Upper lobe of left lung (tissue), 6 donors: ENCODE data around the gene TTLL6. TPM values are rescaled to one million over a fixed set of nuclear protein-coding genes. Genes with fewer than 3 reads are reported as not detected.
"Not testable (repeated sequence)": the region's sequence is repeated elsewhere in the genome, so short reads cannot be mapped to it uniquely, and the experiment has no call there.

Experiments
- ATAC-seq, 2 donors: fragments of 200-7000 bp; cut with Tn5 transposase; one replicate each; pipeline ENCODE4 v1.9.1; 2022; ENCODE audit warnings: mild to moderate bottlenecking in 2 of 2, moderate library complexity in 2 of 2; ENCODE audit not compliant: low FRiP score in 2 of 2
- DNase-seq, 2 donors: peaks; one replicate each; pipeline ENCODE4 v3.0.0-alpha.2; 2019 to 2020
- H3K27ac ChIP-seq, 4 donors: fragments of 200-600 bp; sonication (generic); one replicate each; pipeline ENCODE4 v1.5.1; 2016 to 2019
- H3K27me3 ChIP-seq, 4 donors: fragments of 200-600 bp; sonication (generic); one replicate each; pipeline ENCODE4 v1.5.1; 2017 to 2019
- H3K36me3 ChIP-seq, 4 donors: fragments of 200-600 bp; sonication (generic); one replicate each; pipeline ENCODE4 v1.5.1; 2016 to 2019
- H3K4me1 ChIP-seq, 4 donors: fragments of 200-600 bp; sonication (generic); one replicate each; pipeline ENCODE4 v1.5.1; 2018 to 2019
- H3K4me3 ChIP-seq, 4 donors: fragments of 200-600 bp; sonication (generic); one replicate each; pipeline ENCODE4 v1.5.1; 2017 to 2019; ENCODE audit warnings: mild to moderate bottlenecking in 2 of 4, moderate library complexity in 1 of 4
- H3K9me3 ChIP-seq, 4 donors: fragments of 200-600 bp; sonication (generic); one replicate each; pipeline ENCODE4 v1.5.1; 2018 to 2019
- EP300 ChIP-seq, 4 donors: sonication (generic); formaldehyde crosslinking; IDR thresholded peaks; one replicate each; pipeline ENCODE4 v1.5.1; 2017; ENCODE audit warnings: antibody characterized with exemption in 4 of 4, control low read depth in 2 of 4
- POLR2A ChIP-seq, 4 donors: fragments of 450-650 bp; IDR thresholded peaks; one replicate each; pipeline ENCODE4 v1.5.1; 2016 to 2017; ENCODE audit warnings: antibody characterized with exemption in 4 of 4, mild to moderate bottlenecking in 2 of 4
- POLR2AphosphoS5 ChIP-seq, 2 donors: sonication (generic); formaldehyde crosslinking; IDR thresholded peaks; one replicate each; pipeline ENCODE4 v1.5.1; 2017; ENCODE audit warnings: antibody characterized with exemption in 2 of 2
- WGBS, 2 donors: methylation state at CpG; one replicate each; pipeline ENCODE4 v1.1.5; 2017 to 2018; 5-methylcytosine and 5-hydroxymethylcytosine counted together
- total RNA-seq, 6 donors: library from RNA; depleted of rRNA in 4 of 6; stranded (reverse); fragments of >200 nt in 4 of 6; gene quantifications; one replicate each; pipeline versions ENCODE4 v1.1.0 to v1.2.1, GENCODE V29; 2016 to 2021
- TF ChIP-seq, protein P1 (sequence below), 6 experiments: fragments of 450-650 bp in 4 of 6; fragments of 200-600 bp in 2 of 6; sonication (generic) in 2 of 6; IDR thresholded peaks; one replicate each; pipeline ENCODE4 v1.5.1; 2016 to 2019; ENCODE audit warnings: antibody characterized with exemption in 6 of 6
- donor health status: DM: no; HTN: no; CAD: no; lungs with moderate emphysema.
- donor health status: DM: no; HTN: yes; CAD: no; lungs with severe emphysema.

The TTLL6 gene
- total RNA-seq, 6 donors from 2014 or later = 0.69 to 12.1 (median 1.5) TPM

DNA sequence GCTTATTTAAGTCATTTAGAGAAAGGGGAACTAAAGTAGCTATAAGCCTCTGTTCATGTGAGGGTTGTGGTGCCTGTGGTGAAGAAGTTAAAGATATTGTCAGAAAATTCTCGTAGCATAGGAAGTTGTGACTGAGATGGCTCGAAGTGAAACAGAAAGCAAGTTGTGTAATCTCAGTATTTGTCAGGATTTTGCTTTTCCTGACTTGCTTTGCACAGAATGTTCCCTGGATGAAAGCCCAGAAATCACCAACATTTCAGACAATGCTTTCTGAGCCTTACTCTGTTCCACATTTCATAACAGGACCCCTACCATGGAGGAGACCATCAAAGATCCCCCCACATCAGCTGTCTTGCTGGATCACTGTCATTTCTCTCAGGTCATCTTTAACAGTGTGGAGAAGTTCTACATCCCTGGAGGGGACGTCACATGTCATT lies 24.4 kb upstream of the TTLL6 start:
- H3K4me3 ChIP-seq = peak overlapping the region in 3 of 4 donors; percentile 10 to 35 (median 23)
- H3K4me1 ChIP-seq = peaks cover 61 to 74% (median 67%) of the 10 kb centered on the region in 4 donors
- H3K9me3 ChIP-seq = no peaks in the 10 kb centered on the region
- H3K27ac ChIP-seq = peak overlapping the region; percentile 79 to 90 (median 88)
- peaks cover 13 to 42% (median 29%) of the 10 kb centered on the region in 4 donors for H3K36me3 ChIP-seq
- peak in 2 of 4 donors; percentile 79 for TF ChIP-seq EP300 (IDR thresholded peaks at IDR 0.05)
- TF ChIP-seq, protein P1, sequence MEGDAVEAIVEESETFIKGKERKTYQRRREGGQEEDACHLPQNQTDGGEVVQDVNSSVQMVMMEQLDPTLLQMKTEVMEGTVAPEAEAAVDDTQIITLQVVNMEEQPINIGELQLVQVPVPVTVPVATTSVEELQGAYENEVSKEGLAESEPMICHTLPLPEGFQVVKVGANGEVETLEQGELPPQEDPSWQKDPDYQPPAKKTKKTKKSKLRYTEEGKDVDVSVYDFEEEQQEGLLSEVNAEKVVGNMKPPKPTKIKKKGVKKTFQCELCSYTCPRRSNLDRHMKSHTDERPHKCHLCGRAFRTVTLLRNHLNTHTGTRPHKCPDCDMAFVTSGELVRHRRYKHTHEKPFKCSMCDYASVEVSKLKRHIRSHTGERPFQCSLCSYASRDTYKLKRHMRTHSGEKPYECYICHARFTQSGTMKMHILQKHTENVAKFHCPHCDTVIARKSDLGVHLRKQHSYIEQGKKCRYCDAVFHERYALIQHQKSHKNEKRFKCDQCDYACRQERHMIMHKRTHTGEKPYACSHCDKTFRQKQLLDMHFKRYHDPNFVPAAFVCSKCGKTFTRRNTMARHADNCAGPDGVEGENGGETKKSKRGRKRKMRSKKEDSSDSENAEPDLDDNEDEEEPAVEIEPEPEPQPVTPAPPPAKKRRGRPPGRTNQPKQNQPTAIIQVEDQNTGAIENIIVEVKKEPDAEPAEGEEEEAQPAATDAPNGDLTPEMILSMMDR (IDR thresholded peaks at IDR 0.05) = no peak
- peak in 1 of 4 donors; percentile 32 for TF ChIP-seq POLR2A (IDR thresholded peaks at IDR 0.05)
- TF ChIP-seq POLR2AphosphoS5 (IDR thresholded peaks at IDR 0.05) = peak; percentile 32 to 74
- peak; percentile 64 to 89 for ATAC-seq
- no peaks in the 10 kb centered on the region for H3K27me3 ChIP-seq
- no peak for DNase-seq
- WGBS, 2 donors = 3 to 4% methylated on average over 3 of the region's 3 CpGs

DNA sequence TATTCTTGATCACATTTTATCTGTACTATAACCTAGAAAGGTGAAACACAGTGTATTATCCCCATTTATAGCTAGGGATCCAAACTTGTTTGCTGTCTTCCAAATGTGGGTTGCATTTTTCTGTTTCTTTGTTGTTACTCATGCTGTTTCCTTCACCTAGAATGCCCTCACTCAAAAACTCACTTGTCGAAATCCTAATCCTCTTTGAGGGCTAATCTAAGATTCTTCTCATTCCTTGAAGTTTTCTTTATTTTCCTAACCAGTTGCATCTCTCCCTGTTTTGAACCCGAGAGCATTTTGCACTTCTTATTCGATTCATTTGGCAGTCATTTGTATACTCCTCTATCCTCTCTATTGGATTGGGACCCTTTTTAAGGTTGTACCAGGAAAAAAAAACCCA lies 23.4 kb upstream of the TTLL6 start:
- ATAC-seq = no peak
- H3K9me3 ChIP-seq = no peaks in the 10 kb centered on the region
- H3K27me3 ChIP-seq = no peaks in the 10 kb centered on the region
- 57 to 62% methylated on average over 3 of the region's 3 CpGs for WGBS, 2 donors
- no peak for DNase-seq
- peaks cover 5 to 32% (median 23%) of the 10 kb centered on the region in 4 donors for H3K36me3 ChIP-seq
- H3K27ac ChIP-seq = peak overlapping the region; percentile 79 to 90 (median 88)
- H3K4me3 ChIP-seq = no peak overlapping the region
- peaks cover 69 to 82% (median 75%) of the 10 kb centered on the region in 4 donors for H3K4me1 ChIP-seq
- TF ChIP-seq POLR2A (IDR thresholded peaks at IDR 0.05) = no peak

DNA sequence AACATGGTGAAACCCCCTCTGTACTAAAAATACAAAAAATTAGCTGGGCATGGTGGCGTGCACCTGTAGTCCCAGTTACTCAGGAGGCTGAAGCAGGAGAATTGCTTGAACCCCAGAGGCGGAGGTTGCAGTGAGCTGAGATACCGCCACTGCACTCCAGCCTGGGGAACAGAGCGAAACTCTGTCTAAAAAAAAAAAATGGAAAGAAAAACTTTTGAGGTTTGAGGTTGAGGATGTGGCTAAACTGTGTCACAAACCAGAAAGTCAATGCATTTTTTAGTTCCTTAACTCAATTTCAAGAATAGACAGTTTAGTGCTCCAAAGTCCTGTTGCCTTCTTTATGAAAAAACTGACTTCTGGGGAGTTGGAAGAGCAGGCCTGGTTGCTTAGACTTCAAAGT lies 20.4 kb upstream of the TTLL6 start:
- H3K27ac ChIP-seq = peak overlapping the region in 3 of 4 donors; percentile 11 to 58 (median 47)
- H3K9me3 ChIP-seq, DNase-seq, ATAC-seq, H3K36me3 ChIP-seq, H3K27me3 ChIP-seq, H3K4me3 ChIP-seq: not testable (repeated sequence)
- 80 to 84% methylated on average over 4 of the region's 4 CpGs for WGBS, 2 donors
- peaks cover 82 to 84% (median 82%) of the 10 kb centered on the region in 4 donors for H3K4me1 ChIP-seq

DNA sequence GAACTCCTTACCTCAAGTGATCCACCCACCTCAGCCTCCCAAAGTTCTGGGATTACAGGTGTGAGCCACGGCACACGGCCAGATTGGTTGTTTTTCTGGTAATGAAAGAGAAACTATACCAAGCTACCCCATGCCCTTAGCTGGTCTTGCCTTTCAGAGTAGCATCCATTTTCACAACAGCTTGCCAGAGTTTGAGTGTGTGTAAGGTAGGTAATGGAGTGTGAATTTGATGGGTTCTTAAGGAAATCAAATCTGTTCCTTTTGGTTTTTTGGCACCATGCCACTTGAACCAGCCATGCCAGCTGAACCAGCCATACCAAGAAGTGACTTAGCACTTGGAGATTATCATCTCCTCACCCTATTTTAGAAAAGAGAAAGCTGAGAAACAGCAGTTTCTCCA lies 18.9 kb upstream of the TTLL6 start:
- ATAC-seq (no peak), DNase-seq (no peak)
- Histone ChIP-seq H3K27me3 (no peaks in the 10 kb centered on the region), H3K9me3 (no peaks in the 10 kb centered on the region), H3K36me3 (peaks cover 0 to 3% (median 0%) of the 10 kb centered on the region in 4 donors), H3K27ac (peak overlapping the region in 2 of 4 donors; percentile 9 to 37), H3K4me1 (peaks cover 78 to 81% (median 80%) of the 10 kb centered on the region in 4 donors), H3K4me3 (no peak overlapping the region)
- 81 to 88% methylated on average over 2 of the region's 2 CpGs for WGBS, 2 donors
- TF ChIP-seq, protein P1 (IDR thresholded peaks at IDR 0.05) = no peak

DNA sequence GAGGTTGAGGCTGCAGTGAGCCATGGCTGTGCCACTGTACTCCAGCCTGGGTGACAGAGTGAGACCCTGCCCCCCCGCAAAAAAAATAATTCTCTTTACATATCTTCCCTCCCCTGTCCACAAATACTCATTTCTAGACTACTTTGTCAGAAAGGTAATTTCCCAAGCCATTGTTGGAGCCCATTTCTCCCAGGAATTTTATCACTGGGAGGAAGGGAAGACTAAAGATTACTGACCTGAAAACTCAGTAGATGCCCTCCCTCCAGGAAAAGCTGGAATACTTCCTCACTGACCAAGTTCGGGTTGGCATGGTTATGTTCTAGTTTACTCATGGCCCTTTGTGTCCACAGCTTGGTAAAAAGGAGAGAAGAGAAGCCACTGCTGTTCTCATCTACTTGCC lies 17.9 kb upstream of the TTLL6 start:
- Histone ChIP-seq H3K27ac (no peak overlapping the region), H3K9me3 (no peaks in the 10 kb centered on the region), H3K4me3 (no peak overlapping the region), H3K27me3 (no peaks in the 10 kb centered on the region), H3K36me3 (peaks cover 0 to 3% (median 0%) of the 10 kb centered on the region in 4 donors), H3K4me1 (peaks cover 70 to 76% (median 72%) of the 10 kb centered on the region in 4 donors)
- no peak for DNase-seq
- WGBS, 2 donors = 70 to 86% methylated on average over 2 of the region's 2 CpGs
- no peak for TF ChIP-seq POLR2A (IDR thresholded peaks at IDR 0.05)
- TF ChIP-seq EP300 (IDR thresholded peaks at IDR 0.05) = no peak
- TF ChIP-seq, protein P1 (IDR thresholded peaks at IDR 0.05) = no peak
- no peak for TF ChIP-seq POLR2AphosphoS5 (IDR thresholded peaks at IDR 0.05)
- no peak for ATAC-seq

DNA sequence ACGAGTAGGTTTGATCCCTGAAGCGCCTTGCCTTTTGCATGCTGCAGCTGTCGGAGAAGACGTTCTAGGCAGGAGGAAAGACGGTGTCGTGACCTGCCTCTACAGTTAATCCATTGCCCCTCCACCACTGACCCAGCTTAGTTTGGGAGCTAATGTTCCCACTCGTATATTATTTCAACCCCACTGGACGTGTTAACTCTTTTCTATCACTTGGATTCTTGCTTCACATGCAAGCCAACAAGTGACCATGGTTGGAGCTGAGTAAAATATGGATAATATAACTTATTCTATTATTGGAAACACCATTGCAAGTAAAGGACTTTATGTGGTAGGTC lies 14.5 kb upstream of the TTLL6 start:
- H3K9me3 ChIP-seq = no peaks in the 10 kb centered on the region
- DNase-seq (no peak), ATAC-seq (no peak)
- 3% methylated on average over 8 of the region's 8 CpGs for WGBS, 2 donors
- peaks cover 36 to 44% (median 40%) of the 10 kb centered on the region in 4 donors for H3K4me1 ChIP-seq
- TF ChIP-seq POLR2AphosphoS5 (IDR thresholded peaks at IDR 0.05) (no peak), POLR2A (IDR thresholded peaks at IDR 0.05) (no peak), EP300 (IDR thresholded peaks at IDR 0.05) (no peak)
- TF ChIP-seq, protein P1 (IDR thresholded peaks at IDR 0.05) = no peak
- H3K36me3 ChIP-seq = peaks cover 0 to 3% (median 0%) of the 10 kb centered on the region in 4 donors
- H3K27me3 ChIP-seq = no peaks in the 10 kb centered on the region
- H3K27ac ChIP-seq = peak overlapping the region; percentile 93 to 100 (median 94)
- H3K4me3 ChIP-seq = peak overlapping the region; percentile 49 to 95 (median 70)
